SK-N-SH (cell line): ENCODE results near the gene MEG3. TPM values are rescaled to one million over a fixed set of nuclear protein-coding genes. Genes with fewer than 3 reads are reported as not detected.

ENCODE experiments used
- CTCF ChIA-PET: fragments of 300-600, 350-600 bp; formaldehyde crosslinking; extraction: SDS; loops from one replicate; lab custom pipeline; 2021; lab: Yijun Ruan, JAX
- POLR2A ChIA-PET: fragments of 350-600 bp; sonication (Branson Sonifier 250); formaldehyde crosslinking; extraction: SDS; loops from one replicate; lab custom pipeline; 2020; ENCODE audit warnings: antibody characterized with exemption, inconsistent platforms; lab: Yijun Ruan, JAX
- DNase-seq: peaks from one replicate; pipeline ENCODE4 v3.0.0; 2012
- H2AFZ ChIP-seq: fragments of 200-600 bp; sonication (generic); 2 replicates; pipeline ENCODE4 v1.8.1; 2016; ENCODE audit warnings: antibody characterized with exemption, mild to moderate bottlenecking, low read depth
- H3F3A ChIP-seq: fragments of 200-600 bp; sonication (generic); replicated peaks from 2 replicates; pipeline ENCODE3; 2016; ENCODE audit warnings: antibody characterized with exemption, mild to moderate bottlenecking; ENCODE audit not compliant: insufficient read depth
- H3K27ac ChIP-seq, 2 experiments: fragments of 200-500 bp in 1 of 2; fragments of 200-600 bp in 1 of 2; sonication (Bioruptor generic) in 1 of 2; sonication (generic), shearing (Covaris generic) in 1 of 2; 2 replicates each; pipeline versions ENCODE4 v1.5.1 to v1.6.1; 2014 to 2016; ENCODE audit warnings: low read depth in 2 of 2, inconsistent platforms in 1 of 2, low read length in 1 of 2, mild to moderate bottlenecking in 1 of 2, mixed read lengths in 1 of 2
- H3K27me3 ChIP-seq: fragments of 200-600 bp; sonication (generic), shearing (Covaris generic); 2 replicates; pipeline ENCODE4 v1.6.1; 2016; ENCODE audit warnings: mixed run types; ENCODE audit not compliant: insufficient read depth
- H3K36me3 ChIP-seq, 2 experiments: fragments of 200-500 bp in 1 of 2; fragments of 200-600 bp in 1 of 2; sonication (Bioruptor generic) in 1 of 2; sonication (generic) in 1 of 2; replicated peaks in 1 of 2; 2 replicates each; pipeline versions ENCODE3 to v1.5.1; 2014 to 2016; ENCODE audit warnings: low read length in 1 of 2, mild to moderate bottlenecking in 1 of 2; ENCODE audit not compliant: insufficient read depth in 2 of 2, control insufficient read depth in 1 of 2
- H3K4me1 ChIP-seq, 2 experiments: fragments of 200-500 bp in 1 of 2; fragments of 200-600 bp in 1 of 2; sonication (Bioruptor generic) in 1 of 2; sonication (generic), shearing (Covaris generic) in 1 of 2; 2 replicates each; pipeline versions ENCODE4 v1.5.1 to v1.6.1; 2014 to 2016; ENCODE audit warnings: low read depth in 1 of 2, low read length in 1 of 2, mixed run types in 1 of 2; ENCODE audit not compliant: insufficient read depth in 2 of 2, control insufficient read depth in 1 of 2
- H3K4me2 ChIP-seq: fragments of 200-600 bp; sonication (generic), shearing (Covaris generic); 2 replicates; pipeline ENCODE4 v1.6.1; 2017; ENCODE audit warnings: mixed run types
- H3K4me3 ChIP-seq, 2 experiments: fragments of 200-500 bp in 1 of 2; fragments of 200-600 bp in 1 of 2; sonication (Bioruptor generic) in 1 of 2; sonication (generic), shearing (Covaris generic) in 1 of 2; 2 replicates each; pipeline versions ENCODE4 v1.5.1 to v1.8.1; 2014 to 2016; ENCODE audit warnings: low read depth in 2 of 2, inconsistent platforms in 1 of 2, low read length in 1 of 2, mild to moderate bottlenecking in 1 of 2, mixed read lengths in 1 of 2, moderate library complexity in 1 of 2
- H3K79me2 ChIP-seq: fragments of 200-600 bp; sonication (generic); 2 replicates; pipeline ENCODE4 v1.8.1; 2017; ENCODE audit warnings: mild to moderate bottlenecking; ENCODE audit not compliant: insufficient read depth
- H3K9ac ChIP-seq: fragments of 200-600 bp; sonication (generic); 2 replicates; pipeline ENCODE4 v1.6.1; 2017; ENCODE audit warnings: mixed run types
- H3K9me2 ChIP-seq: fragments of 200-600 bp; sonication (generic); 2 replicates; pipeline ENCODE4 v1.6.1; 2017; ENCODE audit warnings: mixed run types
- H3K9me3 ChIP-seq: fragments of 200-600 bp; sonication (generic); 2 replicates; pipeline ENCODE4 v1.6.1; 2017; ENCODE audit warnings: mixed run types, mild to moderate bottlenecking, moderate library complexity
- H4K20me1 ChIP-seq: fragments of 200-600 bp; sonication (generic); 2 replicates; pipeline ENCODE4 v1.6.1; 2017; ENCODE audit warnings: mild to moderate bottlenecking, mixed run types; ENCODE audit not compliant: insufficient read depth
- ELF1 ChIP-seq: IDR thresholded peaks from 2 replicates; pipeline ENCODE4 v1.4.0; 2012
- EZH2phosphoT487 ChIP-seq: fragments of 200-600 bp; sonication (generic); IDR thresholded peaks from 2 replicates; pipeline ENCODE4 v1.6.1; 2017; ENCODE audit warnings: low read depth, mixed run types, mild to moderate bottlenecking, antibody characterized with exemption, moderate library complexity, borderline replicate concordance
- FOSL2 ChIP-seq: IDR thresholded peaks from 2 replicates; pipeline ENCODE4 v1.4.0; 2012; ENCODE audit warnings: low read depth, mild to moderate bottlenecking, moderate library complexity, borderline replicate concordance
- FOXM1 ChIP-seq: IDR thresholded peaks from 2 replicates; pipeline ENCODE4 v1.4.0; 2012; ENCODE audit warnings: low read depth, mild to moderate bottlenecking
- GABPA ChIP-seq: IDR thresholded peaks from 2 replicates; pipeline ENCODE4 v1.4.0; 2012; ENCODE audit warnings: low read depth, mild to moderate bottlenecking
- GATA2 ChIP-seq: sonication (generic); formaldehyde crosslinking; IDR thresholded peaks from 2 replicates; pipeline ENCODE4 v1.5.0; 2020; ENCODE audit warnings: mild to moderate bottlenecking, missing genetic modification reagents
- JUND ChIP-seq: IDR thresholded peaks from 2 replicates; pipeline ENCODE4 v1.4.0; 2012
- MEF2A ChIP-seq: IDR thresholded peaks from 2 replicates; pipeline ENCODE4 v1.4.0; 2012; ENCODE audit warnings: low read depth, borderline replicate concordance
- NFIC ChIP-seq: IDR thresholded peaks from 2 replicates; pipeline ENCODE4 v1.4.0; 2012; ENCODE audit warnings: borderline replicate concordance
- NRF1 ChIP-seq: IDR thresholded peaks from 2 replicates; pipeline ENCODE4 v1.6.1; 2012; ENCODE audit warnings: low read depth, mild to moderate bottlenecking, low read length
- POLR2AphosphoS5 ChIP-seq: IDR thresholded peaks from 2 replicates; pipeline ENCODE4 v1.6.1; 2012; ENCODE audit warnings: low read depth, low read length
- RAD21 ChIP-seq: IDR thresholded peaks from 2 replicates; pipeline ENCODE4 v1.6.1; 2012; ENCODE audit warnings: mild to moderate bottlenecking, low read length
- RCOR1 ChIP-seq: fragments of 150-350 bp; IDR thresholded peaks from 2 replicates; pipeline ENCODE4 v1.6.1; 2017; ENCODE audit warnings: antibody characterized with exemption, low read length
- RXRA ChIP-seq: IDR thresholded peaks from 2 replicates; pipeline ENCODE4 v1.4.0; 2012; ENCODE audit warnings: low read depth, mild to moderate bottlenecking, borderline replicate concordance
- SMC3 ChIP-seq: IDR thresholded peaks from 2 replicates; pipeline ENCODE4 v1.6.1; 2012; ENCODE audit warnings: low read depth, low read length, improper control_type of control experiment
- TEAD4 ChIP-seq: IDR thresholded peaks from 2 replicates; pipeline ENCODE4 v1.4.0; 2012; ENCODE audit warnings: mild to moderate bottlenecking, borderline replicate concordance; ENCODE audit not compliant: insufficient read depth
- USF1 ChIP-seq: IDR thresholded peaks from 2 replicates; pipeline ENCODE4 v1.4.0; 2012; ENCODE audit warnings: low read depth, borderline replicate concordance
- USF2 ChIP-seq: fragments of 150-350 bp; IDR thresholded peaks from 2 replicates; pipeline ENCODE4 v1.6.1; 2017; ENCODE audit warnings: antibody characterized with exemption, low read length, low read depth, borderline replicate concordance
- YY1 ChIP-seq: IDR thresholded peaks from 2 replicates; pipeline ENCODE4 v1.4.0; 2012; ENCODE audit warnings: low read depth, mild to moderate bottlenecking
- WGBS: methylation state at CpG from one replicate; pipeline ENCODE4 v1.1.6; 2017; ENCODE audit warnings: low lambda C conversion rate; 5-methylcytosine and 5-hydroxymethylcytosine counted together
- polyA plus RNA-seq, 3 experiments: library from polyadenylated mRNA; depleted of rRNA; stranded (reverse); fragments of >200 nt; gene quantifications; 2 replicates each; pipeline ENCODE4 v1.2.3, GENCODE V29; 2012
- TF ChIP-seq, protein P1 (sequence below): IDR thresholded peaks from 2 replicates; pipeline ENCODE4 v1.4.0; 2012; ENCODE audit warnings: low read depth

Gene MEG3
- polyA plus RNA-seq, 1 of the 3 experiments (the other 2 are of a cell fraction), result not detected

GRCh38 chr14:100890061-100890850 is 64.3 kb downstream of the MEG3 start:
- WGBS, result 61% methylated on average over 8 of the region's 8 CpGs
- Histone ChIP-seq H4K20me1 (no peaks in the 10 kb centered on the region), H3K79me2 (no peaks in the 10 kb centered on the region), H3K4me2 (no peak overlapping the region), H3K9me3 (no peaks in the 10 kb centered on the region), H3K9me2 (no peaks in the 10 kb centered on the region), H3K27me3 (no peaks in the 10 kb centered on the region), H3K9ac (no peak overlapping the region), H2AFZ (no peak overlapping the region), H3K4me3 (no peak overlapping the region), H3F3A (no peaks in the 10 kb centered on the region), H3K36me3 (no peaks in the 10 kb centered on the region), H3K27ac (peak overlapping the region in 1 of 2 experiments; percentile 60; a peak in 1 of 4 replicates), H3K4me1 (peaks cover 3 to 68% of the 10 kb centered on the region in 2 experiments; a peak in 3 of 4 replicates)
- TF ChIP-seq GABPA (no peak), TEAD4 (no peak), JUND (no peak), NFIC (no peak), POLR2AphosphoS5 (no peak), FOXM1 (no peak), SMC3 (no peak), RAD21 (no peak), NRF1 (no peak), ELF1 (no peak), USF1 (no peak), GATA2 (no peak), FOSL2 (no peak), RXRA (no peak), EZH2phosphoT487 (no peak), RCOR1 (no peak), YY1 (no peak), USF2 (no peak), MEF2A (no peak)
- TF ChIP-seq, protein P1, sequence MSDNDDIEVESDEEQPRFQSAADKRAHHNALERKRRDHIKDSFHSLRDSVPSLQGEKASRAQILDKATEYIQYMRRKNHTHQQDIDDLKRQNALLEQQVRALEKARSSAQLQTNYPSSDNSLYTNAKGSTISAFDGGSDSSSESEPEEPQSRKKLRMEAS, result no peak
- CTCF ChIA-PET, result interaction anchor here (0.7 to 1.5 kb wide), 5 partner anchors 8 to 506 kb away, joined by 3 to 5 read pairs (median 3); no protein-coding TSS in a partner anchor
- no peak for DNase-seq
- POLR2A ChIA-PET, result no interaction called here
